PC-9 (cell line): ENCODE measurements around the gene MXD4. TPM values are rescaled to one million over a fixed set of nuclear protein-coding genes. Genes with fewer than 3 reads are reported as not detected.

Source experiments
- BruUV-seq: library from RNA; stranded (reverse); fragments of 400-500 nt; replicated peaks from 2 replicates; lab custom pipeline; 2021; lab: Mats Ljungman, UMichigan
- CTCF ChIA-PET: fragments of 300-600 bp; sonication (Branson Sonifier 250); formaldehyde crosslinking; loops from one replicate; lab custom pipeline; 2022; ENCODE audit warnings: antibody characterized with exemption; lab: Charles Lee
- POLR2A ChIA-PET: fragments of 300-600 bp; sonication (Branson Sonifier 250); formaldehyde crosslinking; loops from one replicate; lab custom pipeline; 2022; ENCODE audit warnings: antibody characterized with exemption; ENCODE audit not compliant: unreplicated experiment; lab: Charles Lee
- DNase-seq, 2 experiments: peaks; one replicate each; pipeline versions ENCODE4 v3.0.0 to v3.0.0-alpha.2; 2015 to 2022; ENCODE audit warnings: mixed read lengths in 1 of 2
- H2AFZ ChIP-seq: fragments of 200-600 bp; sonication (generic); 2 replicates; pipeline ENCODE4 v1.8.1; 2017; ENCODE audit warnings: antibody characterized with exemption
- H3F3A ChIP-seq: fragments of 200-600 bp; sonication (generic); 2 replicates; pipeline ENCODE4 v1.8.1; 2017; ENCODE audit warnings: antibody characterized with exemption, mild to moderate bottlenecking, low read depth; ENCODE audit not compliant: insufficient read depth
- H3K27ac ChIP-seq: fragments of 200-600 bp; sonication (generic); 2 replicates; pipeline ENCODE4 v1.6.1; 2016; ENCODE audit warnings: mixed run types
- H3K27me3 ChIP-seq: fragments of 200-600 bp; sonication (generic); 2 replicates; pipeline ENCODE4 v1.6.1; 2016; ENCODE audit warnings: low read depth, mixed run types; ENCODE audit not compliant: insufficient read depth
- H3K36me3 ChIP-seq: fragments of 200-600 bp; sonication (generic); 2 replicates; pipeline ENCODE4 v1.6.1; 2016; ENCODE audit warnings: low read depth, mixed run types
- H3K4me1 ChIP-seq: fragments of 200-600 bp; sonication (generic); replicated peaks from 2 replicates; pipeline ENCODE4 v1.6.1; 2016; ENCODE audit warnings: mixed run types; ENCODE audit not compliant: insufficient read depth
- H3K4me2 ChIP-seq: fragments of 200-600 bp; sonication (generic); 2 replicates; pipeline ENCODE4 v1.6.1; 2017; ENCODE audit warnings: mixed run types
- H3K4me3 ChIP-seq: fragments of 200-600 bp; sonication (generic); 2 replicates; pipeline ENCODE4 v1.6.1; 2016; ENCODE audit warnings: mixed run types
- H3K79me2 ChIP-seq: fragments of 200-600 bp; sonication (generic); 2 replicates; pipeline ENCODE4 v1.6.1; 2017; ENCODE audit warnings: low read depth, mixed run types
- H3K9me2 ChIP-seq: fragments of 200-600 bp; sonication (generic); 2 replicates; pipeline ENCODE4 v1.8.1; 2017; ENCODE audit warnings: mild to moderate bottlenecking; ENCODE audit not compliant: insufficient read depth
- H3K9me3 ChIP-seq: fragments of 200-600 bp; sonication (generic); 2 replicates; pipeline ENCODE4 v1.8.1; 2016; ENCODE audit warnings: low read depth; ENCODE audit not compliant: insufficient read depth
- H4K20me1 ChIP-seq: fragments of 200-600 bp; sonication (generic); 2 replicates; pipeline ENCODE4 v1.8.1; 2017; ENCODE audit not compliant: insufficient read depth
- EZH2 ChIP-seq: fragments of 200-600 bp; sonication (generic); IDR thresholded peaks from 2 replicates; pipeline ENCODE4 v1.8.0; 2017; ENCODE audit warnings: antibody characterized with exemption, low read depth
- intact Hi-C: fragments of 100-400 bp; cut with micrococcal nuclease; formaldehyde crosslinking; loops from one replicate; pipeline ENCODE4 v1.10.0; 2022; ENCODE audit not compliant: unreplicated experiment
- total RNA-seq: library from RNA; stranded (reverse); gene quantifications from 2 replicates; pipeline ENCODE4 v1.2.3, GENCODE V29; 2021
- TF ChIP-seq, protein P1 (sequence below): fragments of 200-600 bp; sonication (generic); conservative IDR thresholded peaks from 2 replicates; pipeline ENCODE4 v1.6.1; 2017; ENCODE audit warnings: mixed run types, antibody characterized with exemption, mild to moderate bottlenecking, moderate library complexity

MXD4 gene
- total RNA-seq, 1 experiment from 2014 or later, result 37.0 TPM

DNA sequence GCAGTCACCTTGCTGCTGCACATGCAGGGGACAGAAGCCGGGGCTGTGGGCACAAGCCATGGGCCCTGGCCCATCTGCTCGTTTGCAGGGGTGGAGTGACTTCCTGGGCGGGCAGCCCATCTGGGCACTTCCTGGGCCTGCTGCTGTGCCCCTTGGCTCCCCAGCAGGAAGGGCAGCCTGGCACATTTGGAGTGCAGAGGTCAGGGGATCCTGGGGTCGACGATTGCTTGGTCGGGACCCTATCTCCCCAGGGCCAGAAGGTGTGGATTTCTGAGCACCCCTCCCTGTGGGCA lies 10.9 kb upstream of the MXD4 start:
- CTCF ChIA-PET, result no interaction called here
- POLR2A ChIA-PET, result no interaction called here
- H3K27me3 ChIP-seq, result peaks cover 47% of the 10 kb centered on the region
- intact Hi-C loops, result no loop called here
- no peaks in the 10 kb centered on the region for H3K9me2 ChIP-seq
- no peaks in the 10 kb centered on the region for H3K79me2 ChIP-seq
- H3K4me1 ChIP-seq, result no peaks in the 10 kb centered on the region
- no peak overlapping the region for H3K4me3 ChIP-seq
- no peak for DNase-seq
- H3K4me2 ChIP-seq, result no peak overlapping the region
- no peaks in the 10 kb centered on the region for H3K9me3 ChIP-seq
- no peaks in the 10 kb centered on the region for H4K20me1 ChIP-seq
- H3F3A ChIP-seq, result no peaks in the 10 kb centered on the region
- no peak overlapping the region for H3K27ac ChIP-seq
- no peak for TF ChIP-seq EZH2
- TF ChIP-seq, protein P1, sequence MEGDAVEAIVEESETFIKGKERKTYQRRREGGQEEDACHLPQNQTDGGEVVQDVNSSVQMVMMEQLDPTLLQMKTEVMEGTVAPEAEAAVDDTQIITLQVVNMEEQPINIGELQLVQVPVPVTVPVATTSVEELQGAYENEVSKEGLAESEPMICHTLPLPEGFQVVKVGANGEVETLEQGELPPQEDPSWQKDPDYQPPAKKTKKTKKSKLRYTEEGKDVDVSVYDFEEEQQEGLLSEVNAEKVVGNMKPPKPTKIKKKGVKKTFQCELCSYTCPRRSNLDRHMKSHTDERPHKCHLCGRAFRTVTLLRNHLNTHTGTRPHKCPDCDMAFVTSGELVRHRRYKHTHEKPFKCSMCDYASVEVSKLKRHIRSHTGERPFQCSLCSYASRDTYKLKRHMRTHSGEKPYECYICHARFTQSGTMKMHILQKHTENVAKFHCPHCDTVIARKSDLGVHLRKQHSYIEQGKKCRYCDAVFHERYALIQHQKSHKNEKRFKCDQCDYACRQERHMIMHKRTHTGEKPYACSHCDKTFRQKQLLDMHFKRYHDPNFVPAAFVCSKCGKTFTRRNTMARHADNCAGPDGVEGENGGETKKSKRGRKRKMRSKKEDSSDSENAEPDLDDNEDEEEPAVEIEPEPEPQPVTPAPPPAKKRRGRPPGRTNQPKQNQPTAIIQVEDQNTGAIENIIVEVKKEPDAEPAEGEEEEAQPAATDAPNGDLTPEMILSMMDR, result no peak
- no peak overlapping the region for H2AFZ ChIP-seq
- H3K36me3 ChIP-seq, result no peaks in the 10 kb centered on the region
- BruUV-seq, result no TSS peak

- H3K4me2 ChIP-seq, result no peak overlapping the region
- no peaks in the 10 kb centered on the region for H3K9me3 ChIP-seq
- TF ChIP-seq, protein P1, result no peak
- no peak for TF ChIP-seq EZH2
- no peak for DNase-seq
- no peak overlapping the region for H3K4me3 ChIP-seq
- H3K79me2 ChIP-seq, result no peaks in the 10 kb centered on the region
- H4K20me1 ChIP-seq, result no peaks in the 10 kb centered on the region
- H3K9me2 ChIP-seq, result no peaks in the 10 kb centered on the region
- peaks cover 50% of the 10 kb centered on the region for H3K27me3 ChIP-seq
- H2AFZ ChIP-seq, result no peak overlapping the region
- ChIA-PET CTCF (interaction anchor here (0.6 kb wide), 1 partner anchor 157 kb away, joined by 7 read pairs; no protein-coding TSS in a partner anchor), POLR2A (no interaction called here)
- no peaks in the 10 kb centered on the region for H3K36me3 ChIP-seq
- intact Hi-C loops, result no loop called here
- no peaks in the 10 kb centered on the region for H3K4me1 ChIP-seq
- no TSS peak for BruUV-seq
- H3K27ac ChIP-seq, result no peak overlapping the region
- H3F3A ChIP-seq, result no peaks in the 10 kb centered on the region
These were observed 10.3 kb upstream of the MXD4 start for GRCh38 chr4:2272026-2272827.

GRCh38 chr4:2271279-2272025 lies 9.5 kb upstream of the MXD4 start:
- no peak for DNase-seq
- Histone ChIP-seq H3K4me2 (no peak overlapping the region), H3K4me1 (no peaks in the 10 kb centered on the region), H3K4me3 (no peak overlapping the region), H3K27me3 (peaks cover 50% of the 10 kb centered on the region), H3K79me2 (no peaks in the 10 kb centered on the region), H4K20me1 (no peaks in the 10 kb centered on the region), H3K9me3 (no peaks in the 10 kb centered on the region), H3K9me2 (no peaks in the 10 kb centered on the region), H3K27ac (no peak overlapping the region), H3F3A (no peaks in the 10 kb centered on the region), H2AFZ (no peak overlapping the region), H3K36me3 (no peaks in the 10 kb centered on the region)
- CTCF ChIA-PET, result interaction anchor here (0.6 kb wide), 1 partner anchor 158 kb away, joined by 7 read pairs; no protein-coding TSS in a partner anchor
- BruUV-seq, result no TSS peak
- POLR2A ChIA-PET, result no interaction called here
- TF ChIP-seq, protein P1, result no peak
- TF ChIP-seq EZH2, result no peak
- intact Hi-C loops, result no loop called here
